Esophagus muscularis mucosa (tissue), 4 donors: Measurements from ENCODE around the gene PIK3C2B. TPM values are rescaled to one million over a fixed set of nuclear protein-coding genes. Genes with fewer than 3 reads are reported as not detected.
A peak's percentile ranks its signal among the peaks of the same experiment; 100 is the strongest.

ENCODE experiments used
- DNase-seq: peaks from one replicate; pipeline ENCODE4 v3.0.0-alpha.2; 2017; ENCODE audit errors: extremely low spot score
- H3K27ac ChIP-seq, 4 donors: fragments of 200-600 bp; sonication (generic); replicated peaks in 1 of 4; 1 replicate in 3 of 4; 2 replicates in 1 of 4; pipeline ENCODE4 v1.5.1; 2016 to 2019; ENCODE audit warnings: mild to moderate bottlenecking in 1 of 4
- H3K27me3 ChIP-seq, 4 donors: fragments of 200-600 bp; sonication (generic); one replicate each; pipeline versions ENCODE4 v1.5.1 to v1.6.0; 2016 to 2019
- H3K36me3 ChIP-seq, 4 donors: fragments of 200-600 bp; sonication (generic); one replicate each; pipeline ENCODE4 v1.5.1; 2016 to 2019
- H3K4me1 ChIP-seq, 4 donors: fragments of 200-600 bp; sonication (generic); one replicate each; pipeline ENCODE4 v1.5.1; 2016 to 2019
- H3K4me3 ChIP-seq, 4 donors: fragments of 200-600 bp; sonication (generic); 1 replicate in 2 of 4; 2 replicates in 2 of 4; pipeline ENCODE4 v1.5.1; 2016 to 2019; ENCODE audit warnings: mild to moderate bottlenecking in 4 of 4, moderate library complexity in 1 of 4
- H3K9me3 ChIP-seq, 4 donors: fragments of 200-600 bp; sonication (generic); 1 replicate in 3 of 4; 2 replicates in 1 of 4; pipeline ENCODE4 v1.5.1; 2016 to 2019
- EP300 ChIP-seq: sonication (generic); formaldehyde crosslinking; IDR thresholded peaks from one replicate; pipeline ENCODE4 v1.6.1; 2017; ENCODE audit warnings: antibody characterized with exemption
- POLR2A ChIP-seq: fragments of 450-650 bp; IDR thresholded peaks from one replicate; pipeline ENCODE4 v1.6.1; 2017; ENCODE audit warnings: antibody characterized with exemption, moderate library complexity, mild to moderate bottlenecking, low read depth
- POLR2AphosphoS5 ChIP-seq, 2 donors: sonication (generic); formaldehyde crosslinking; IDR thresholded peaks; one replicate each; pipeline ENCODE4 v1.6.1; 2017; ENCODE audit warnings: antibody characterized with exemption in 2 of 2
- WGBS: methylation state at CpG from one replicate; pipeline ENCODE4 v1.1.5; 2018; 5-methylcytosine and 5-hydroxymethylcytosine counted together
- intact Hi-C: fragments of 100-400 bp; cut with DNase I; formaldehyde crosslinking; loops from one replicate; pipeline ENCODE4 v1.15.1; 2023
- total RNA-seq, 4 donors: library from RNA; depleted of rRNA; stranded (reverse); fragments of >200 nt; gene quantifications; one replicate each; pipeline versions ENCODE4 v1.1.0 to v1.2.1, GENCODE V29; 2016
- TF ChIP-seq, protein P1 (sequence below), 3 experiments: fragments of 200-600 bp in 2 of 3; fragments of 450-650 bp in 1 of 3; sonication (generic) in 2 of 3; IDR thresholded peaks; one replicate each; pipeline ENCODE4 v1.5.1; 2017 to 2019; ENCODE audit warnings: antibody characterized with exemption in 3 of 3, mild to moderate bottlenecking in 2 of 3, moderate library complexity in 1 of 3

Gene PIK3C2B
- total RNA-seq, 4 donors from 2014 or later, result 10.8 to 15.8 (median 13.6) TPM

DNA sequence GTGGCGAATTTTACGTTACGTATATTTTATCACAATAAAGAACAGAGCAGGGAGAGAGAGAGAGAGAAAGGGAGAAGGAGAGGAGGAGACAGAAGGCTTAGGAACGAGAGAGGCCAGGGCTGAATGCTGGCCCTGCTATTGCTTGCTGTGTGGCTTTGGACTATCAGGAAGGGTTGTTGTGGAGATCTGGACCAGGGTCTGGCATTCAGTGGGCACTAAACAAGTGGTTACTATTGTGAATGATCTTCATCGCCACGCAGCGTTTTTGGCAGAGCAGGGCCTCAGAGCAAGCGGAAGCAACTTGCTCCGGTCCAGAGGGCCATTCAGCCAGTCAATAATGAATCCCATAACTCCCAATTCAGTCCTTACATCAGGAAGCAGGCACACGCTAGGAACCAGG, 26.4 kb downstream of the PIK3C2B start:
- 91% methylated on average over 9 of the region's 10 CpGs for WGBS
- Histone ChIP-seq H3K27me3 (no peaks in the 10 kb centered on the region), H3K27ac (peak overlapping the region in 3 of 4 donors; percentile 9 to 61 (median 19)), H3K9me3 (no peaks in the 10 kb centered on the region), H3K36me3 (peaks cover 0 to 42% (median 13%) of the 10 kb centered on the region in 4 donors), H3K4me3 (no peak overlapping the region), H3K4me1 (peaks cover 51 to 61% (median 57%) of the 10 kb centered on the region in 4 donors)
- DNase-seq, result no peak
- intact Hi-C loops, result no loop called here
- no peak for TF ChIP-seq POLR2A
- no peak for TF ChIP-seq POLR2AphosphoS5 (IDR thresholded peaks at IDR 0.05)
- no peak for TF ChIP-seq EP300
- TF ChIP-seq, protein P1, sequence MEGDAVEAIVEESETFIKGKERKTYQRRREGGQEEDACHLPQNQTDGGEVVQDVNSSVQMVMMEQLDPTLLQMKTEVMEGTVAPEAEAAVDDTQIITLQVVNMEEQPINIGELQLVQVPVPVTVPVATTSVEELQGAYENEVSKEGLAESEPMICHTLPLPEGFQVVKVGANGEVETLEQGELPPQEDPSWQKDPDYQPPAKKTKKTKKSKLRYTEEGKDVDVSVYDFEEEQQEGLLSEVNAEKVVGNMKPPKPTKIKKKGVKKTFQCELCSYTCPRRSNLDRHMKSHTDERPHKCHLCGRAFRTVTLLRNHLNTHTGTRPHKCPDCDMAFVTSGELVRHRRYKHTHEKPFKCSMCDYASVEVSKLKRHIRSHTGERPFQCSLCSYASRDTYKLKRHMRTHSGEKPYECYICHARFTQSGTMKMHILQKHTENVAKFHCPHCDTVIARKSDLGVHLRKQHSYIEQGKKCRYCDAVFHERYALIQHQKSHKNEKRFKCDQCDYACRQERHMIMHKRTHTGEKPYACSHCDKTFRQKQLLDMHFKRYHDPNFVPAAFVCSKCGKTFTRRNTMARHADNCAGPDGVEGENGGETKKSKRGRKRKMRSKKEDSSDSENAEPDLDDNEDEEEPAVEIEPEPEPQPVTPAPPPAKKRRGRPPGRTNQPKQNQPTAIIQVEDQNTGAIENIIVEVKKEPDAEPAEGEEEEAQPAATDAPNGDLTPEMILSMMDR (IDR thresholded peaks at IDR 0.05), result no peak

DNA sequence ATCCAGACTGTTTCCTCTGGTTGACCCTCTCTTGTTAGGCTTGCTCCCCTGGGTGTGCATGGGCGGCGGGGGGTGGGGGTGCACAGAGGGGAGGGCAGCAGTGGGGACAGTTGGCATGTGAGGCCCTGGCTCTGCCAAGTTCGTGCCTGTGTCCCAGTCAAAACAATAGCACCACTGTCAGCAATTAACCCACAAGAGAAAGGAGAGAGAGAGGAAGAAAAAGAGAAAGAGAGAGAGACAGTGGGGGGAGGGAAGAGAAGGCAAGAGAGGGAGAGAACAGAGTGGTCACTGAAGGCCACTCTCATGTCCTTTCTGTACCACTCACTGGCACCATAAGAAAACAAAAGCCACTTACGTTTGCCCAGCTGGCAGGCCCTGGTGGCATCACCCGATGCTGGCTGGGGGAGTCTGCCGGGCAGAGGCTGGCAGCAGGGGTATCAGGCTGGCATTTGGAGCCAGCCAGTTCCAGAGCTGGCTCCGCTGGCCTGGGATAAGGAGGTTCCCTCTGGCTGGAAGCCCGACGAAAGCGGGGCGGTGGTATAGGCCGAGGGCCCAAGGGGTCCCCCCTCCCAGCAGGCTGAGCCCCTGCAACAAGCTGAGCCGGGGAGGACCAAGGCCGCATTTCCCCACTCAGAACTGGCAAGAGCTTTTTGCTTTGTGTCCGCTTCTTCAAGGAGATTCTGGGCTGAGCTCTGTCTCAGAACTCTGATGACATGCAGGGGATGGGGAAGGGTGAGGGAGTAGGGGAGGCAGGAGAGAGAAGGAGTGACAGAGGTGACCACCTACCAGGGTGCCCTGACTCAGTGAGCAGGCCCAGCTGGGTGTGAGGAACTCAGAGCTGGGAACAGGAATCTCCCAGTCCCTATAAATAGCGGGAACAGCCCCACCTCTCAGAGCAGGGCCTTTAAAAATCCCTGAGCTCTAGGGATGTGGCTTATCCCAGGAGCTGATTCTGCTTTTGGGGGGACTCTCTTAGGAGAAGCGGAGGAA, 27.9 kb downstream of the PIK3C2B start:
- no peak for DNase-seq
- H3K27me3 ChIP-seq, result no peaks in the 10 kb centered on the region
- 72% methylated on average over 17 of the region's 17 CpGs for WGBS
- peak overlapping the region; percentile 53 to 73 (median 60) for H3K27ac ChIP-seq
- TF ChIP-seq, protein P1 (IDR thresholded peaks at IDR 0.05), result no peak
- no peak for TF ChIP-seq POLR2AphosphoS5 (IDR thresholded peaks at IDR 0.05)
- no peak for TF ChIP-seq EP300
- no peak for TF ChIP-seq POLR2A
- H3K36me3 ChIP-seq, result peaks cover 0 to 45% (median 16%) of the 10 kb centered on the region in 4 donors
- no peaks in the 10 kb centered on the region for H3K9me3 ChIP-seq
- H3K4me1 ChIP-seq, result peaks cover 66 to 72% (median 70%) of the 10 kb centered on the region in 4 donors
- no peak overlapping the region for H3K4me3 ChIP-seq
- intact Hi-C loops, result no loop called here

DNA sequence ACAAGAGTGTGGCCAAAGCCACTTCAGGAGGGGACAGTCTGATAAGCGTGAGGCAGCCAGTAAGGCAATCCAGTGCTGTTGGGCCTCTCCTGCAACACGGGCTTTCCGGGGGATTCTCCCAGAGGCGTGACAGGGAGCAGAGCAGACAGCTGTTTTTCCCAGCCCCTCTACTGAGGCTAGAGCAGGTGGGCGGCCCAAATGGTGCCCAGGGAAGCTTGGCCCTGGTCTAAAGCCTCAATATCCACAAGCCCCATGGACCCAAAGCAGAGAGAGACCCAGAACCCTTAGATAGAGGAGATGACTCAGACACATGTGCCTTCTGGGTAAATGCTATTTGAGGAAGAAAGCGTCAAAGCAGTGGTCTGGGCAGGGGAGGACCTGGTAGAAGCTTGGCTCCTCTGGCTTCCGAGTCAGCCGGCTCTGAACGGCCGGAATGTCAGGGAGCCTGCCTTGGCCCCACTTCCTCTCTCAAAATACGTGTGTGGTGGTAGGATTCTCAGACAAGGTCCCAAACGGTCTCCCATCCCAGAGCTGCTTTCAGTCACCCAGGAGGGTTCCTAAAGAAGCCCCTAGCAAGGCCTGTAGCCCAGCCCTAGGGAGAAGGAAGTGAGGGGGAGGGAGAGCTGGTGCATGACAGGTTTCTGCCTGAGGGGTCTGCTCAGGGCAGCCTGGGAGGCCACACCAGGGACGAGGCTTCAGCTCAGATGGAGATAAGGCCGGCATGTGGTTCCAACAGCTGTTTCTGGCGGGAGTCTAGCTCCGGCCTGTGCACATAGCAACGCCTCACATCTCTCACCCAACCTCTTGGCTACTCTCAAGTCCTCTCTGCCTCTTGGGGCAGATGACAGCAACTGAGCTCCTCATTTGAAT, 28.8 kb downstream of the PIK3C2B start:
- Histone ChIP-seq H3K27ac (peak overlapping the region; percentile 53 to 73 (median 60)), H3K4me3 (no peak overlapping the region), H3K27me3 (no peaks in the 10 kb centered on the region), H3K4me1 (peaks cover 76 to 82% (median 78%) of the 10 kb centered on the region in 4 donors), H3K36me3 (peaks cover 0 to 47% (median 23%) of the 10 kb centered on the region in 4 donors), H3K9me3 (no peaks in the 10 kb centered on the region)
- DNase-seq, result no peak
- intact Hi-C loops, result no loop called here
- TF ChIP-seq, protein P1 (IDR thresholded peaks at IDR 0.05), result no peak
- TF ChIP-seq POLR2AphosphoS5 (IDR thresholded peaks at IDR 0.05), result no peak
- no peak for TF ChIP-seq POLR2A
- no peak for TF ChIP-seq EP300
- WGBS, result 76% methylated on average over 13 of the region's 17 CpGs

DNA sequence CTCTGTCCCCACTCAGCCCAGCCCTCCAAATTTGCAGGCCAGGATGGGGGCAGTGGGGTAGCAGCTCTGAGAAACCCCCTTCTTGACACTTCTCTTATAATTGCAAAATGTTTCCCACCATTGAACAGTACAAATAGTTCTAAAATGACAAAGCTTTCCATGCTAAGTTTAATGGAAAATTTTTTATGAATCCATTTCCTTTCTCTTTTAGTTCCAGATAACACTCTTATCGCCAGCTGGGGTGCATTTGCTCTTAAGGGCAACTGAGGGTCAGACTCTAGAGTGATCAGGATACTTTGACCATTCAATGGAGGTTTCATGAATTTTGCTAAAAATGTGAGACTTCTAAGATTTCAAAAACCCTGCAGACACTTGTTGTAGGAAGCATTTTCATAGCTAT, 29.9 kb downstream of the PIK3C2B start:
- DNase-seq, result no peak
- TF ChIP-seq POLR2AphosphoS5 (IDR thresholded peaks at IDR 0.05), result no peak
- no peak for TF ChIP-seq EP300
- Histone ChIP-seq H3K36me3 (peaks cover 0 to 58% (median 33%) of the 10 kb centered on the region in 4 donors), H3K4me1 (peaks cover 76 to 85% (median 83%) of the 10 kb centered on the region in 4 donors), H3K4me3 (no peak overlapping the region), H3K9me3 (no peaks in the 10 kb centered on the region), H3K27me3 (no peaks in the 10 kb centered on the region), H3K27ac (peak overlapping the region; percentile 14 to 73 (median 55))
- 44% methylated on average over 1 of the region's 1 CpG for WGBS
- intact Hi-C loops, result no loop called here

DNA sequence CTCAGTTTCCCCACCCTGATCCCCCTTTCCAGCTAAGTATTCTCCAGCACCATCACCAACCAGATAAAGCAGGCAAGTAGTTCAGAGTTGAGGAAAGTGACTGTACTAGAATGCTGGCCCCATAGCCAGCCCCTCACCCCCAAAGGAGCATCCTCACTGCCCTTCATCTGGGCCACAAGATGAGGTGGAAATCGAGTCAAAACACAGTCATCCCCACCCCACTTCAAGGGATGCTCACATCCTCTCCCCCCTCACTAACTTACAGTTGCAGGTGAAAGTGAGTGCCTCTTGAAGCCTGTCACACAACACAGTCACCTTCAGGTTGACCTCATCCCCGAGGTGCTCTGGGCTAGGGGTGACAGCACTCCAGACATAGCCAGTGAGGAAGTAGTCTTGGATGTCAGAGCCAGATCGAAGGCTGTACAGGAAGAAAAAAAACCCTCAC, 30.4 kb downstream of the PIK3C2B start:
- Histone ChIP-seq H3K4me3 (no peak overlapping the region), H3K4me1 (peaks cover 76 to 85% (median 81%) of the 10 kb centered on the region in 4 donors), H3K27ac (peak overlapping the region; percentile 14 to 73 (median 55)), H3K9me3 (no peaks in the 10 kb centered on the region), H3K36me3 (peaks cover 2 to 58% (median 36%) of the 10 kb centered on the region in 4 donors), H3K27me3 (no peaks in the 10 kb centered on the region)
- intact Hi-C loops, result no loop called here
- no peak for DNase-seq
- TF ChIP-seq POLR2A, result no peak
- TF ChIP-seq, protein P1 (IDR thresholded peaks at IDR 0.05), result no peak
- no peak for TF ChIP-seq EP300
- TF ChIP-seq POLR2AphosphoS5 (IDR thresholded peaks at IDR 0.05), result no peak
- 36% methylated on average over 2 of the region's 3 CpGs for WGBS
